Epithelial cell of proximal tubule (primary cell): ENCODE data around the gene SNRNP70. TPM values are rescaled to one million over a fixed set of nuclear protein-coding genes. Genes with fewer than 3 reads are reported as not detected.

Source experiments
- DNase-seq: peaks from one replicate; pipeline ENCODE4 v3.0.0-alpha.2; 2011; ENCODE audit warnings: low read depth
- H3K4me3 ChIP-seq: 2 replicates; pipeline ENCODE4 v1.5.1; 2011; ENCODE audit warnings: low read depth, mild to moderate bottlenecking, low read length
- CTCF ChIP-seq: conservative IDR thresholded peaks from 2 replicates; pipeline ENCODE4 v1.5.1; 2012; ENCODE audit warnings: low read depth, mild to moderate bottlenecking, low read length
- total RNA-seq: library from RNA; depleted of rRNA; stranded (reverse); fragments of >200 nt; gene quantifications from 2 replicates; pipeline ENCODE4 v1.2.3, GENCODE V29; 2015

SNRNP70 gene
- total RNA-seq, 1 donor from 2014 or later: 165 TPM

GRCh38 chr19:49148784-49149651 lies 63.8 kb downstream of the SNRNP70 start:
- DNase-seq: no peak
- peak overlapping the region; percentile 78 for H3K4me3 ChIP-seq
- TF ChIP-seq CTCF: no peak

- no peak for DNase-seq
- H3K4me3 ChIP-seq: peak overlapping the region; percentile 78
- TF ChIP-seq CTCF: no peak
Measured at GRCh38 chr19:49149652-49150105, 64.4 kb downstream of the SNRNP70 start.

GRCh38 chr19:49150106-49150943 lies 65.1 kb downstream of the SNRNP70 start:
- H3K4me3 ChIP-seq: peak overlapping the region; percentile 78
- no peak for TF ChIP-seq CTCF
- DNase-seq: no peak

- H3K4me3 ChIP-seq: peak overlapping the region; percentile 78
- no peak for TF ChIP-seq CTCF
- DNase-seq: no peak
Measured at GRCh38 chr19:49150944-49151243, 65.6 kb downstream of the SNRNP70 start.

GRCh38 chr19:49151267-49152118 lies 66.2 kb downstream of the SNRNP70 start:
- peak overlapping the region; percentile 16 for H3K4me3 ChIP-seq
- TF ChIP-seq CTCF: no peak
- DNase-seq: no peak

GRCh38 chr19:49152119-49152550 lies 66.9 kb downstream of the SNRNP70 start:
- no peak for TF ChIP-seq CTCF
- H3K4me3 ChIP-seq: no peak overlapping the region
- DNase-seq: no peak
